HCT116 (cell line): ENCODE data around the gene DAAM2.

ENCODE experiments used
- CTCF ChIP-seq, 3 experiments: fragments of 200-600 bp in 1 of 3; sonication (generic) in 1 of 3; IDR thresholded peaks in 2 of 3; conservative IDR thresholded peaks in 1 of 3; 2 replicates each; pipeline ENCODE4 v1.5.1; 2012 to 2017; ENCODE audit warnings: low read depth in 2 of 3, low read length in 2 of 3, antibody characterized with exemption in 1 of 3, borderline replicate concordance in 1 of 3, control low read depth in 1 of 3, mild to moderate bottlenecking in 1 of 3, mixed read lengths in 1 of 3, mixed run types in 1 of 3, moderate library complexity in 1 of 3; ENCODE audit not compliant: insufficient read depth in 1 of 3
- EZH2phosphoT487 ChIP-seq: fragments of 200-600 bp; IDR thresholded peaks from 2 replicates; pipeline ENCODE4 v1.6.1; 2018; ENCODE audit warnings: antibody characterized with exemption, borderline replicate concordance

DNA sequence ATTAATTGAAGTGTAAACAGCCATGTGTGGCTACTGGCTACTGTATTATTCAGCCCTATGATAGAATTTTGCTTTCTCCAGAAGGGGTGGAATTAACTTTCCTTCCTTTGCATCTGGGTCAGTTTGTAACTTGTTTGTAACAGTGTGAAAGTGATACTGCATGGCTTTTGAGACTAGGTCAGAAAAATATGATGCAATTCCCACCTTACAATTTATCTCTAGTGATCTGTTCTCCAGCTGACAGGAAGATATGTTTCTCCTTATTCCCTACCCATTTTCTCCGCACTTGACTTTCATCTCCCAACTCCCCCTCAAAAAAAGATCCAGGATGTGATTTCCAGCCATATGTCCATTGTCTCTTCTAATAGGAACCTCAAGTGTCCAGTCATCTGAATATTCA lies 144.7 kb downstream of the DAAM2 start:
- TF ChIP-seq EZH2phosphoT487 (no peak), CTCF (IDR thresholded peaks at IDR 0.05 in 2 of 3, conservative IDR thresholded peaks at IDR 0.05 in 1 of 3; ENCODE audit: borderline replicate concordance in 1 of 3, insufficient read depth in 1 of 3, low read depth in 2 of 3, low read length in 2 of 3) (no peak)
